Lower leg skin (tissue), 3 donors: ENCODE data around the gene ACTRT2.

Source experiments
- POLR2A ChIP-seq, 2 donors: fragments of 450-650 bp; IDR thresholded peaks; one replicate each; pipeline ENCODE4 v1.6.1; 2016 to 2017; ENCODE audit warnings: antibody characterized with exemption in 2 of 2, mild to moderate bottlenecking in 1 of 2, moderate library complexity in 1 of 2
- TF ChIP-seq, protein P1 (sequence below), 3 donors: fragments of 450-650 bp; IDR thresholded peaks; one replicate each; pipeline ENCODE4 v1.5.1; 2016; ENCODE audit warnings: antibody characterized with exemption in 3 of 3, mild to moderate bottlenecking in 3 of 3, moderate library complexity in 2 of 3

DNA sequence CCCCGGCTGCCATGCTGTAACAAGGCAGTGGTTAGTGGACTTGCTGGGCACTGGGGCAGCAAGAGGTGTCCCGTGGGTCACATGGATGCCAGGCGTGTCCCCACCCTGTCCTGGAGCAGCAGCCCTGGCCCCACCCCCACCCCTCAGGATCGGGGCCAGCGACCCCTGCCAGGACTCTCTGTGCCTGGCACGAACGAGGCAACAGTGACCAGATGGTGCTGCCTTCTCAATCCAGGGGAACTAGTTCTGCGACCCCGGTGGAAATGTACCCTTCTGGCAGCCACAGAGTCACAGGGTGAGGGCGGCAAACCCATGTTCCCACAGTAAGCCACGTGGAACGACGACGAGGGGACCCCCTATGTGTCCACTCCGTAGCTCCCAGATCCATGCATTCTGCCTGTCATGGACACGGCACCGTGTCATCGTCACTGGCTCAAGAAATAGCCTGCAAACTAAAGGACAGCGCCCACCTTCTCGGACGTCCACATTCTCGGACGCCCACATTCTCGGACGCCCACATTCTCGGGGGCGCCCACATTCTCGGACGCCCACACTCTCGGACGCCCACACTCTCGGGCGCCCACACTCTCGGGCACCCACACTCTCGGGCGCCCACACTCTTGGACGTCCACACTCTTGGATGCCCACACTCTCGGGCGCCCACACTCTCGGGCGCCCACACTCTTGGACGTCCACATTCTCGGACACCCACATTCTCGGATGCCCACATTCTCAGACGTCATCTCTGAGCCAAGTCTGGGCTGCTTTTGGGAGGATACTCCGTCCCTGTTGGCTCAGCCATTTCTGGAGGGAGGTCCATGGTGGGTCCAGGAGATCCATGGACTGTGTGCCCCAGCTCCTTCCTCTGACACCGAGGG lies 19.6 kb upstream of the ACTRT2 start:
- TF ChIP-seq, protein P1, sequence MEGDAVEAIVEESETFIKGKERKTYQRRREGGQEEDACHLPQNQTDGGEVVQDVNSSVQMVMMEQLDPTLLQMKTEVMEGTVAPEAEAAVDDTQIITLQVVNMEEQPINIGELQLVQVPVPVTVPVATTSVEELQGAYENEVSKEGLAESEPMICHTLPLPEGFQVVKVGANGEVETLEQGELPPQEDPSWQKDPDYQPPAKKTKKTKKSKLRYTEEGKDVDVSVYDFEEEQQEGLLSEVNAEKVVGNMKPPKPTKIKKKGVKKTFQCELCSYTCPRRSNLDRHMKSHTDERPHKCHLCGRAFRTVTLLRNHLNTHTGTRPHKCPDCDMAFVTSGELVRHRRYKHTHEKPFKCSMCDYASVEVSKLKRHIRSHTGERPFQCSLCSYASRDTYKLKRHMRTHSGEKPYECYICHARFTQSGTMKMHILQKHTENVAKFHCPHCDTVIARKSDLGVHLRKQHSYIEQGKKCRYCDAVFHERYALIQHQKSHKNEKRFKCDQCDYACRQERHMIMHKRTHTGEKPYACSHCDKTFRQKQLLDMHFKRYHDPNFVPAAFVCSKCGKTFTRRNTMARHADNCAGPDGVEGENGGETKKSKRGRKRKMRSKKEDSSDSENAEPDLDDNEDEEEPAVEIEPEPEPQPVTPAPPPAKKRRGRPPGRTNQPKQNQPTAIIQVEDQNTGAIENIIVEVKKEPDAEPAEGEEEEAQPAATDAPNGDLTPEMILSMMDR (IDR thresholded peaks at IDR 0.05), result no peak
- no peak for TF ChIP-seq POLR2A (IDR thresholded peaks at IDR 0.05)
